Measurements from ENCODE around the gene TTC39B.
A peak's percentile ranks its signal among the peaks of the same experiment; 100 is the strongest.

Gene TTC39B

GRCh38 chr9:15182101-15182551 lies 124.9 kb downstream of the TTC39B start:
- in situ Hi-C loops (cut with MboI; ENCODE audit: low pct_unique_long_range_greater_than_20kb, low sequenced_read_pairs, unreplicated experiment), result no loop called here
- TF ChIP-seq CTCF (IDR thresholded peaks at IDR 0.05; ENCODE audit: extremely low read depth, insufficient read depth, missing control alignments), result no peak
- DNase-seq (ENCODE audit: low spot score), result no peak

- no peak for TF ChIP-seq CTCF (IDR thresholded peaks at IDR 0.05; ENCODE audit: extremely low read depth, insufficient read depth, missing control alignments)
- in situ Hi-C loops (cut with MboI; ENCODE audit: low pct_unique_long_range_greater_than_20kb, low sequenced_read_pairs, unreplicated experiment), result no loop called here
- DNase-seq (ENCODE audit: low spot score), result peak; percentile 9
Observed at GRCh38 chr9:15180124-15180523, 126.9 kb downstream of the TTC39B start.

GRCh38 chr9:15178631-15179030 lies 128.4 kb downstream of the TTC39B start:
- no peak for DNase-seq (ENCODE audit: low spot score)
- in situ Hi-C loops (cut with MboI; ENCODE audit: low pct_unique_long_range_greater_than_20kb, low sequenced_read_pairs, unreplicated experiment), result no loop called here
- TF ChIP-seq CTCF (IDR thresholded peaks at IDR 0.05; ENCODE audit: extremely low read depth, insufficient read depth, missing control alignments), result no peak

GRCh38 chr9:15176836-15177235 lies 130.2 kb downstream of the TTC39B start:
- TF ChIP-seq CTCF (IDR thresholded peaks at IDR 0.05; ENCODE audit: extremely low read depth, insufficient read depth, missing control alignments), result no peak
- in situ Hi-C loops (cut with MboI; ENCODE audit: low pct_unique_long_range_greater_than_20kb, low sequenced_read_pairs, unreplicated experiment), result no loop called here
- no peak for DNase-seq (ENCODE audit: low spot score)

GRCh38 chr9:15163931-15164330 lies 143.1 kb downstream of the TTC39B start:
- TF ChIP-seq CTCF (IDR thresholded peaks at IDR 0.05; ENCODE audit: extremely low read depth, insufficient read depth, missing control alignments), result no peak
- in situ Hi-C loops (cut with MboI; ENCODE audit: low pct_unique_long_range_greater_than_20kb, low sequenced_read_pairs, unreplicated experiment), result no loop called here
- DNase-seq (ENCODE audit: low spot score), result no peak

GRCh38 chr9:15161753-15162152 lies 145.3 kb downstream of the TTC39B start:
- in situ Hi-C loops (cut with MboI; ENCODE audit: low pct_unique_long_range_greater_than_20kb, low sequenced_read_pairs, unreplicated experiment), result no loop called here
- DNase-seq (ENCODE audit: low spot score), result no peak
- TF ChIP-seq CTCF (IDR thresholded peaks at IDR 0.05; ENCODE audit: extremely low read depth, insufficient read depth, missing control alignments), result no peak

GRCh38 chr9:15160673-15161072 lies 146.3 kb downstream of the TTC39B start:
- DNase-seq (ENCODE audit: low spot score), result no peak
- TF ChIP-seq CTCF (IDR thresholded peaks at IDR 0.05; ENCODE audit: extremely low read depth, insufficient read depth, missing control alignments), result no peak
- in situ Hi-C loops (cut with MboI; ENCODE audit: low pct_unique_long_range_greater_than_20kb, low sequenced_read_pairs, unreplicated experiment), result no loop called here
